Testis (tissue), 5 donors: ENCODE measurements around the gene GPR157. TPM values are rescaled to one million over a fixed set of nuclear protein-coding genes. Genes with fewer than 3 reads are reported as not detected.

Experiments
- DNase-seq: peaks from one replicate; pipeline ENCODE4 v3.0.0-alpha.2; 2019
- H3K27ac ChIP-seq, 2 donors: fragments of 200-600 bp; sonication (generic); one replicate each; pipeline ENCODE4 v1.5.1; 2019
- H3K27me3 ChIP-seq: fragments of 200-600 bp; sonication (generic); one replicate; pipeline ENCODE4 v1.5.1; 2019
- H3K36me3 ChIP-seq: fragments of 200-600 bp; sonication (generic); one replicate; pipeline ENCODE4 v1.5.1; 2017; ENCODE audit warnings: low read depth; ENCODE audit errors: missing control alignments
- H3K4me1 ChIP-seq: fragments of 200-600 bp; sonication (generic); one replicate; pipeline ENCODE4 v1.5.1; 2019
- H3K4me3 ChIP-seq, 2 donors: fragments of 200-600 bp; sonication (generic); one replicate each; pipeline ENCODE4 v1.5.1; 2017 to 2019
- H3K9me3 ChIP-seq: fragments of 200-600 bp; sonication (generic); one replicate; pipeline ENCODE4 v1.5.1; 2017
- CTCF ChIP-seq, 3 experiments: fragments of 450-650 bp in 2 of 3; fragments of 200-600 bp in 1 of 3; sonication (generic) in 1 of 3; IDR thresholded peaks; one replicate each; pipeline ENCODE4 v1.5.1; 2016 to 2019; ENCODE audit warnings: antibody characterized with exemption in 3 of 3, mild to moderate bottlenecking in 2 of 3, moderate library complexity in 1 of 3
- POLR2A ChIP-seq: fragments of 450-650 bp; IDR thresholded peaks from one replicate; pipeline ENCODE4 v1.6.1; 2017; ENCODE audit warnings: antibody characterized with exemption, mild to moderate bottlenecking, moderate library complexity
- WGBS, 2 donors: methylation state at CpG; one replicate each; pipeline ENCODE4 v1.1.5; 2018; 5-methylcytosine and 5-hydroxymethylcytosine counted together
- intact Hi-C: fragments of 100-400 bp; cut with DNase I; formaldehyde crosslinking; loops from one replicate; pipeline ENCODE4 v1.15.1; 2023; ENCODE audit warnings: low total_unique reads
- long read RNA-seq, 2 donors: transcript quantifications; one replicate each; lab custom pipeline, GENCODE V29; 2026
- polyA plus RNA-seq: library from polyadenylated mRNA; stranded (reverse); fragments of 350-450 nt; fragmentation: Illumina TruSeq; extraction: RNeasy Lipid Tissue Mini Kit (QIAGEN cat#74804); gene quantifications from one replicate; pipeline ENCODE4 v1.2.3, GENCODE V29; 2014; ENCODE audit warnings: low read depth, low replicate concordance; ENCODE audit not compliant: insufficient read depth
- total RNA-seq, 2 donors: library from RNA; depleted of rRNA; stranded (reverse); fragments of >200 nt; gene quantifications; one replicate each; pipeline ENCODE4 v1.2.3, GENCODE V29; 2016

GPR157 gene
- total RNA-seq (10 to 100 TPM in 1 of 2 donors, 1 to 10 TPM in 1; 8.8 to 11.7 TPM), polyA plus RNA-seq (4.1 TPM)
- long read RNA-seq, donor 1, full-length matches to known transcripts = 2 of 2 reads
- long read RNA-seq, donor 1, partial matches to known transcripts = 0 of 2 reads
- long read RNA-seq, donor 1, other reads (novel, unspliced or antisense) = 0 of 2 reads
- long read RNA-seq, donor 2, full-length matches to known transcripts = 2 of 2 reads
- long read RNA-seq, donor 2, partial matches to known transcripts = 0 of 2 reads
- long read RNA-seq, donor 2, other reads (novel, unspliced or antisense) = 0 of 2 reads

- H3K27ac ChIP-seq = peak within 1 kb of the TSS; percentile 84 to 93
These were observed at the start of gene GPR157 for GRCh38 chr1:9128520-9129265. GPR157 (minus strand) TSS chr1:9129102; CDS start chr1:9129027, 75 bp downstream.

GRCh38 chr1:9174762-9175161, 45.9 kb upstream of the GPR157 start:
- intact Hi-C loops = no loop called here
- H3K4me1 ChIP-seq = no peaks in the 10 kb centered on the region
- no peaks in the 10 kb centered on the region for H3K9me3 ChIP-seq
- H3K4me3 ChIP-seq = no peak overlapping the region
- no peaks in the 10 kb centered on the region for H3K36me3 ChIP-seq
- TF ChIP-seq POLR2A (no peak), CTCF (IDR thresholded peaks at IDR 0.05) (no peak)
- no peaks in the 10 kb centered on the region for H3K27me3 ChIP-seq
- no peak overlapping the region for H3K27ac ChIP-seq
- DNase-seq = no peak
- WGBS, 2 donors = 93% methylated on average over 10 of the region's 10 CpGs

More at GRCh38 chr1:9128520-9129265, at the start of gene GPR157:
- peak; percentile 91 for DNase-seq
- no peaks in the 10 kb centered on the region for H3K36me3 ChIP-seq
- no peaks in the 10 kb centered on the region for H3K9me3 ChIP-seq
- no peak for TF ChIP-seq POLR2A
- TF ChIP-seq CTCF (IDR thresholded peaks at IDR 0.05) = peak in 1 of 3 experiments; percentile 6
- peaks cover 16% of the 10 kb centered on the region for H3K4me1 ChIP-seq
- WGBS, 2 donors = 0 to 1% methylated on average over 37 to 62 of the region's 92 CpGs
- intact Hi-C loops = no loop called here
- H3K27me3 ChIP-seq = no peaks in the 10 kb centered on the region
- H3K4me3 ChIP-seq = peak within 1 kb of the TSS; percentile 66 to 76

GRCh38 chr1:9174243-9174642, 45.3 kb upstream of the GPR157 start:
- no peak for TF ChIP-seq POLR2A
- no peak for TF ChIP-seq CTCF (IDR thresholded peaks at IDR 0.05)
- Histone ChIP-seq H3K27me3 (no peaks in the 10 kb centered on the region), H3K4me3 (no peak overlapping the region), H3K36me3 (no peaks in the 10 kb centered on the region), H3K4me1 (no peaks in the 10 kb centered on the region), H3K27ac (peak overlapping the region in 1 of 2 donors; percentile 5), H3K9me3 (no peaks in the 10 kb centered on the region)
- 70 to 77% methylated on average over 4 of the region's 4 CpGs for whole genome bisulfite sequencing, 2 donors
- intact Hi-C loops = no loop called here
- no peak for DNase-seq

- Histone ChIP-seq H3K36me3 (no peaks in the 10 kb centered on the region), H3K27ac (no peak overlapping the region), H3K4me3 (no peak overlapping the region), H3K9me3 (no peaks in the 10 kb centered on the region), H3K27me3 (no peaks in the 10 kb centered on the region), H3K4me1 (no peaks in the 10 kb centered on the region)
- intact Hi-C loops = no loop called here
- WGBS, 2 donors = 97 to 98% methylated on average over 10 of the region's 10 CpGs
- no peak for TF ChIP-seq POLR2A
- no peak for TF ChIP-seq CTCF (IDR thresholded peaks at IDR 0.05)
- DNase-seq = no peak
These were observed 40.8 kb upstream of the GPR157 start for GRCh38 chr1:9169601-9170137.
